B cell (primary cell): ENCODE data around the gene PPM1N. TPM values are rescaled to one million over a fixed set of nuclear protein-coding genes. Genes with fewer than 3 reads are reported as not detected.

ENCODE experiments used
- ATAC-seq: fragments of 200-7000 bp; cut with Tn5 transposase; one replicate; pipeline ENCODE4 v1.10.0; 2021; ENCODE audit warnings: low read depth, mild to moderate bottlenecking, moderate number of reproducible peaks, moderate library complexity
- CTCF ChIA-PET: fragments of 350-600 bp; sonication (Branson Sonifier 250); formaldehyde crosslinking; loops from one replicate; lab custom pipeline; 2021; ENCODE audit warnings: antibody characterized with exemption, inconsistent platforms; lab: Charles Lee
- POLR2A ChIA-PET: fragments of 350-600 bp; sonication (Branson Sonifier 250); formaldehyde crosslinking; loops from one replicate; lab custom pipeline; 2021; ENCODE audit warnings: antibody characterized with exemption; lab: Charles Lee
- DNase-seq: peaks from one replicate; pipeline ENCODE4 v3.0.0; 2013
- H2AFZ ChIP-seq: 2 replicates; pipeline ENCODE4 v1.6.1; 2012; ENCODE audit warnings: mild to moderate bottlenecking, low read depth, low read length; ENCODE audit not compliant: insufficient read depth, poor library complexity, severe bottlenecking
- H3K27ac ChIP-seq, 2 donors: 1 replicate in 1 of 2; 2 replicates in 1 of 2; pipeline ENCODE4 v1.5.1; 2012 to 2013; ENCODE audit warnings: low read length in 2 of 2, mild to moderate bottlenecking in 2 of 2, moderate library complexity in 1 of 2
- H3K27me3 ChIP-seq, 4 experiments: fragments of 200-600 bp in 1 of 4; sonication (generic) in 1 of 4; replicated peaks in 1 of 4; 1 replicate in 2 of 4; 2 replicates in 2 of 4; pipeline versions ENCODE4 v1.6.1 to v1.7.0; 2013 to 2016; ENCODE audit warnings: low read length in 3 of 4, mild to moderate bottlenecking in 2 of 4, mixed read lengths in 1 of 4, moderate library complexity in 1 of 4; ENCODE audit not compliant: insufficient read depth in 4 of 4, control insufficient read depth in 3 of 4; ENCODE audit errors: control extremely low read depth in 1 of 4
- H3K36me3 ChIP-seq, 2 experiments: replicated peaks in 1 of 2; 1 replicate in 1 of 2; 2 replicates in 1 of 2; pipeline versions ENCODE4 v1.6.1 to v1.7.1; 2013; ENCODE audit warnings: low read length in 1 of 2; ENCODE audit not compliant: insufficient read depth in 2 of 2, control insufficient read depth in 1 of 2; ENCODE audit errors: control extremely low read depth in 1 of 2, extremely low read depth in 1 of 2
- H3K4me1 ChIP-seq, 2 donors: fragments of 200-600 bp in 1 of 2; sonication (generic) in 1 of 2; 1 replicate in 1 of 2; 2 replicates in 1 of 2; pipeline versions ENCODE4 v1.5.1 to v1.6.1; 2013 to 2017; ENCODE audit warnings: low read length in 2 of 2; ENCODE audit not compliant: control insufficient read depth in 2 of 2, insufficient read depth in 2 of 2
- H3K4me2 ChIP-seq: replicated peaks from 2 replicates; pipeline ENCODE3; 2012; ENCODE audit warnings: mild to moderate bottlenecking, low read depth, low read length; ENCODE audit not compliant: poor library complexity, severe bottlenecking
- H3K4me3 ChIP-seq, 5 experiments: fragments of 200-600 bp in 1 of 5; sonication (generic) in 1 of 5; 1 replicate in 3 of 5; 2 replicates in 2 of 5; pipeline versions ENCODE4 v1.5.1 to v1.7.0; 2011 to 2016; ENCODE audit warnings: low read length in 4 of 5, mild to moderate bottlenecking in 4 of 5, low read depth in 2 of 5, control low read depth in 1 of 5, moderate library complexity in 1 of 5; ENCODE audit not compliant: insufficient read depth in 1 of 5; ENCODE audit errors: control extremely low read depth in 1 of 5, extremely low read depth in 1 of 5
- H3K79me2 ChIP-seq: fragments of 200-600 bp; sonication (generic); one replicate; pipeline ENCODE4 v1.6.0; 2016; ENCODE audit warnings: low read length; ENCODE audit not compliant: control insufficient read depth, insufficient read depth
- H3K9ac ChIP-seq: fragments of 200-600 bp; sonication (generic); 2 replicates; pipeline ENCODE4 v1.6.1; 2017; ENCODE audit warnings: mild to moderate bottlenecking, low read length, moderate library complexity
- H3K9me3 ChIP-seq, 3 donors: one replicate each; pipeline versions ENCODE4 v1.6.1 to v1.7.1; 2013; ENCODE audit warnings: low read length in 2 of 3; ENCODE audit not compliant: control insufficient read depth in 2 of 3, insufficient read depth in 1 of 3; ENCODE audit errors: control extremely low read depth in 1 of 3
- H4K20me1 ChIP-seq: 2 replicates; pipeline ENCODE4 v1.6.0; 2012; ENCODE audit warnings: mild to moderate bottlenecking, low read length; ENCODE audit not compliant: insufficient read depth, control insufficient read depth, poor library complexity, severe bottlenecking
- H3K27ac Mint-ChIP-seq: one replicate; pipeline ENCODE4 v1.8.0; 2021; ENCODE audit warnings: mixed read lengths
- H3K27me3 Mint-ChIP-seq: one replicate; pipeline ENCODE4 v1.8.0; 2021; ENCODE audit warnings: mixed read lengths
- H3K4me1 Mint-ChIP-seq: one replicate; pipeline ENCODE4 v1.8.0; 2021; ENCODE audit warnings: mixed read lengths
- H3K4me3 Mint-ChIP-seq: one replicate; pipeline ENCODE4 v1.8.0; 2021; ENCODE audit warnings: mixed read lengths
- H3K9me3 Mint-ChIP-seq: one replicate; pipeline ENCODE4 v1.8.0; 2022; ENCODE audit warnings: mixed read lengths; ENCODE audit not compliant: insufficient read depth
- CTCF ChIP-seq: fragments of 200-600 bp; IDR thresholded peaks from one replicate; pipeline ENCODE4 v1.8.0; 2022; ENCODE audit warnings: antibody characterized with exemption, mild to moderate bottlenecking
- EZH2 ChIP-seq: IDR thresholded peaks from 2 replicates; pipeline ENCODE4 v1.6.1; 2012; ENCODE audit warnings: borderline replicate concordance, low read depth, mild to moderate bottlenecking, moderate library complexity, low read length; ENCODE audit not compliant: insufficient read depth, poor library complexity, severe bottlenecking
- WGBS: methylation state at CpG from one replicate; pipeline ENCODE4 v1.1.5; 2013; ENCODE audit warnings: missing lambda C conversion rate; ENCODE audit not compliant: insufficient coverage; 5-methylcytosine and 5-hydroxymethylcytosine counted together
- intact Hi-C: fragments of 100-400 bp; cut with micrococcal nuclease; formaldehyde crosslinking; loops from one replicate; pipeline ENCODE4 v1.10.0; 2022
- polyA plus RNA-seq: library from polyadenylated mRNA; depleted of rRNA; stranded (reverse); fragments of >200 nt; gene quantifications from 2 replicates; pipeline ENCODE4 v1.2.3, GENCODE V29; 2012
- total RNA-seq, 2 donors: library from RNA; stranded (reverse); fragments of 120-200 nt in 1 of 2; gene quantifications; 1 replicate in 1 of 2; 2 replicates in 1 of 2; pipeline versions ENCODE4 v1.2.3 to v1.2.4, GENCODE V29; 2013 to 2022

The PPM1N gene
- total and polyA plus RNA-seq, 2 donors (not counting 1 experiment from before 2014, with no cell fraction given) = 2.6 to 6.5 TPM

- no peak overlapping the region for H3K27ac ChIP-seq
- intact Hi-C loops = loop anchor here (2.0 kb wide), 1 partner anchor 66 kb away; no protein-coding TSS in a partner anchor
- H3K9me3 Mint-ChIP-seq = no peaks in the 10 kb centered on the region
- peak overlapping the region; percentile 49 for H3K4me3 Mint-ChIP-seq
- ChIA-PET POLR2A (no interaction called here), CTCF (interaction anchor here (0.6 to 3.9 kb wide), 2 partner anchors 53 to 66 kb away, joined by 3 to 18 read pairs; no protein-coding TSS in a partner anchor)
- H3K9ac ChIP-seq = no peak overlapping the region
- H3K27me3 ChIP-seq = peaks cover 0 to 43% (median 22%) of the 10 kb centered on the region in 4 experiments
- H3K79me2 ChIP-seq = peaks cover 5% of the 10 kb centered on the region
- no peak for TF ChIP-seq EZH2
- no peak for TF ChIP-seq CTCF
- H4K20me1 ChIP-seq = peaks cover 11% of the 10 kb centered on the region
- 3% methylated on average over 21 of the region's 32 CpGs for WGBS
- peaks cover 0 to 15% (median 0%) of the 10 kb centered on the region in 3 donors for H3K9me3 ChIP-seq
- no peak for DNase-seq
- peak overlapping the region; percentile 49 for H3K4me2 ChIP-seq
- peaks cover 27 to 32% of the 10 kb centered on the region in 2 donors for H3K4me1 ChIP-seq
- peaks cover 24% of the 10 kb centered on the region for H3K4me1 Mint-ChIP-seq
- H3K36me3 ChIP-seq = no peaks in the 10 kb centered on the region
- H3K4me3 ChIP-seq = peak overlapping the region in 1 of 5 experiments; percentile 2
- ATAC-seq = no peak
- peaks cover 21% of the 10 kb centered on the region for H3K27me3 Mint-ChIP-seq
- H3K27ac Mint-ChIP-seq = no peak overlapping the region
- no peak overlapping the region for H2AFZ ChIP-seq
These were observed 5.4 kb upstream of the PPM1N start for GRCh38 chr19:45492627-45493470.
